GM19351 (cell line): ENCODE measurements around the gene ZNF445.
"Not testable (repeated sequence)": the region's sequence is repeated elsewhere in the genome, so short reads cannot be mapped to it uniquely, and the experiment has no call there.

Source experiments
- ATAC-seq: cut with Tn5 transposase; IDR thresholded peaks from one replicate; pipeline ENCODE4 v1.9.1; 2021; ENCODE audit warnings: mild to moderate bottlenecking, moderate library complexity; ENCODE audit not compliant: unreplicated experiment

Gene ZNF445

DNA sequence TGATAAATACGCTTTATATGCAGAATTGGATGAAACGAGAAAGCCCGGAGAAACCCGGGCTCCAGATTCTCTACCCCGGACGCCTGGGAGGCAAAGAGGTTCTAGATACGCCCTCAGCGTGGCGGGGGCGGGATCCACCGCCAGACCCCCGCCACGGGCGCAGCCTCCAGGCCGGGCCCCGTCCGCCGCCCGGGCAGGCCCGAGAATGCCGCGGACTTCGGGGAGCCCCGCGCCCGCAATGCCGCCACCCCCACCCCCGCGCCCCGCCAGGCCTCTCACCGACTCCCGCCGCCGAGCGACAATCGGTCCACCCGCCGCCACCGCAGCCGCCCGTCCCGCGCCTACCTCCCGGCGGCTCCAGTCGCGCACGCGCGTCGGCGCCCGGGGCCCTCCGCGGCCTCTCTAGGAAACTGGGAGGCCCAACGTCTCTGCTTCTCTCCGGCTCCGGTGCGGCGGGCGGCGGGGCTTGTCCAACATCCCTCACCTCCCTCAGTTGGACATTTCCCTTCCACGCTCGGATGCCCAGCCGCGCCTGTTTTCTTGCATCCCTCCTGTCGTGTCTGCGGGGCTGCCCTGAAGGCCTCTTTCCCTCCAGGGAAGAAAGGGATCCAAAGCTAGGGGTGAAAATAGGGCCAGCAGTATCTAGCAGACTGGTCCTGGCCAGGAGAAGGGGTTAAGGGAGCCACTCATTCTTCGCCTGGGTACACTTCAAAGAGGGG is at the start of gene ZNF445:
ZNF445 (minus strand) TSS at position 359 of the 719 bp plus-strand sequence. CDS start 22,121 bp downstream, outside the sequence.
- ATAC-seq: peak; percentile 84

DNA sequence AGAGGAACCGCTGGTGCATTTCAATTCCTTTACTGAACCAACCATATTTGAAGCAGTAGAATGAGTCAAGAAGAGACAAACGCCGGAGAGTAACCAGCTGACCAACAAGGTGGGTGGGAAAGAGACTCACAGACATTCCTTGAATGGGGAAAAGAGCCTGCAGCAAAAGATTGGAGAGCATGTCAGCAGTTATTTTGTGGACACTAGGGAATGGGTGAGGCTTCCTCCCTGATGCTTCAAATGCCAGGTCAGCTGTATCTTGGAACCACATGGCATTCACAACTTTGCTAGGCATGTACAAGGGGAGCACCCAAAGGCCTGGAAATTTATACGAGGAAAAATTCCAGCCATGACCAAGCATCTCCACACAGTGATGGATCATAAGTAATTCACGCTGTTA is 47.6 kb upstream of the ZNF445 start:
- no peak for ATAC-seq

DNA sequence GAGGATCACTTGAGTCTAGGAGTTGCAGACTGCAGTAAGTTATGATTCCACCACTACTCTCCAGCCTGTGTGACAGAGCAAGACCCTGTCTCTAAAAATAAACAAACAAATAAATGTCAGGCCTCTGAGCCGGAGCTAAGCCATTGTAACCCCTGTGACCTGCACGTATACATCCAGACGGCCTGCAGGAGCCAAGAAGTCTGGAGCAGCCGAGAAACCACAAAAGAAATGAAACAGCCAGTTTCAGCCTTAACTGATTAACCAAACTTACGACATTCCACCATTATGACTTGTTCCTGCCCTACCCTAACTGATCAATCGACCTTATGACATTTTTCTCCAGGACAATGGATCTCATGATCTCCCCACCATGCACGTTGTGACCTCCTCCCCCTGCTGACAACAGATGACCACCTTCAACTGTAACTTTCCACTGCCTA is 45.0 kb upstream of the ZNF445 start:
- no peak for ATAC-seq

DNA sequence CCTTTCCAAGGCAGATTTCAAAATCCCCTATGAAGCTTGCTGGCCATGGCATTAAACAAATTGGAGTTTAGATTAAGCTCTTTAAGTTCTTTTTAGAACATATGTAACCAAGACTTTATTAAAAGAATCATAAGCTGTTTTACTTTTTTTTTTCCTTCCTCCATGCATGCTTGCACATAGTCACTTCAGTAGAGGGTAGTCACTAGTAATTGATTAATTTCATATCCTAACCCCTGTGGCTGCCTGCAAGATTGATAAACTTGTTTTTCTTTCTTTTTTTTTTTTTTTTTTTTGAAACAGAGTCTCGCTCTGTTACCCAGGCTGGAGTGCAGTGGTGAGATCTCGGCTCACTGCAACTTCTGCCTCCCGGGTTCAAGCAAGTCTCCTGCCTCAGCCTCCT is 44.3 kb upstream of the ZNF445 start:
- no peak for ATAC-seq

DNA sequence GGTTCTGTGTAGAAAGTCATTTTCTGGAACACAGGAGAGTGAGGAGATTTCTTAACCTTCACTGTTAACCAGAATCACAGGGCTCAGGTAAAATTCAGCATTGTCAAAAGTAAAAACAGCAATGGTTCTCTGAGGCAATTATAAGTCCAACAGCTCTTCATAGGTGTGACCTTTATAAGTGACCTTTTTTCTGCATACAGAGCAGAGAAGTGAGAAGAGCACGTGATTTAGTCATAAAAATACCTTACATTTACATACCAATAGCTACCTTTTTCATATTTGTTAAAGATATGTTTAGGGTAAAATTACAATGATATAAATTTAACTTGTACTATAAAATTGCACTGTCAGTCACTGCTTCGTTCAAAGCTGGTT is 41.3 kb upstream of the ZNF445 start:
- no peak for ATAC-seq

DNA sequence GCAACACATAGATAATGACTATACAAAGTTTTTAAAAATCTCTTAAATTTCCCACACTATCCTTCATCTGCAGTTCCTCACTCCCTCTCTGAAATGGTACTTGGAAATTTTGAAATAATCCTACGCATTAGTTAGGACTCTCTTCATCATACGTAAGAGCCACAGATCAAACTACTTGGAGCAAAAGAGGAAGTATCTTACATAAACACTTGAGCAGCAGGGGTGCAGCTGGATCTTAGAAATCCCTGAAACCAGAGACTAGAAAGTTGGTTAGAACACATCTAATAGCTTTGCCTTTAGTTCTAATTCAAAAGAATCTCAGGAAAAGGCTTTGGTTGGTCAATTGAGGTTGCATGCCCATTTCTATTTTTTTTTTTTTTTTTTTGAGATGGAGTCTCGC is 38.8 kb upstream of the ZNF445 start:
- no peak for ATAC-seq

DNA sequence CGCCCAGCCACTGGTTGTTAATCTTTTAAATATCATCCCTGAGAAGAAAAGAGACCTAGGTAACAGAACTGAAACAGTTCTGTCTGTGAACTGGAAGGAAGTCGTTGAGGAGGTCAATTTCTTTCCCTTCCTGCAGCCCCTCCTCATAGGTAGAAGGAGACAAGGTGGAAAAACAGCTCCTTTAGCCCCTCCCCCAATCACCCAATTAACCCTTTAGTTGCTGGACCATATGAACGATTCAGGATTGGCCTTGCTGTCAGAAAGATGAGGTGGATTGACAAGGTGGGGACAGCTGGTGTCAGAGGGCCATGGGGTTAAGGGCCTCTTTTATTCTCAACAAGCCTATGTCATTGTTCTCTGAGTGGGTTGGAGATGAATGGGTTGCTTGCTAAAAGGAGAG is 36.0 kb upstream of the ZNF445 start:
- ATAC-seq: no peak

DNA sequence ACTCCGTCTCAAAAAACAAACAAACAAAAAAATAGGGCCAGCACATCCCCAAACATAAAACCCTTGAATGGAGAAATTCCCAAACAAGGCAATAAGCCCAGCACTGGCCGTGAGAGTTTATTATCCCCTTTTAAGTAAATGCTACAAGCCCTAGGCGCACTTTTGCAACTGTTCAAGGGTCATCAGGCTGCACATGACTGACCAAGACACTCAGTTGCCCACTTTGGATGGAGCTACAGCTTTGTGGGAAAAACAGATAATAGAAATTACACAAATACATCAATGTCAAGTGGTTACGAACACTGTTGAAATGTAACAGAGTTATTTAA is 33.7 kb upstream of the ZNF445 start:
- no peak for ATAC-seq

DNA sequence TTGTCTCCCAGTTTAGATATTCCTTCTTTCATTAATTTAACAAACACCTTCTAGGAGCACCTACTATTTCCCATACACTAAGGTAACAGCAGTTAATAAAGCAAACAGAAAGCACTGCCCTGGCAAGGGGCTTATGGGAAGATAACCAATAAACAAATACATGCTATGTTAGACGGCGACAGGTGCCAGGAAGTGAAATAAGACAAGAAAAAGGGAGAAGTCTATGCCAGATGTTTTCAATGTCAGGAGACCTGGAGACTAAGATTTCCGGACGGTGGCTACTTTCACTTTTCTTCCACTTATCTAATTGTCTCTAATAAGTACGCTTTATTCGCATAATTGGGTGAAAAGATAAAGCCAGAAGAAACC is 32.5 kb upstream of the ZNF445 start:
- peak; percentile 45 for ATAC-seq

DNA sequence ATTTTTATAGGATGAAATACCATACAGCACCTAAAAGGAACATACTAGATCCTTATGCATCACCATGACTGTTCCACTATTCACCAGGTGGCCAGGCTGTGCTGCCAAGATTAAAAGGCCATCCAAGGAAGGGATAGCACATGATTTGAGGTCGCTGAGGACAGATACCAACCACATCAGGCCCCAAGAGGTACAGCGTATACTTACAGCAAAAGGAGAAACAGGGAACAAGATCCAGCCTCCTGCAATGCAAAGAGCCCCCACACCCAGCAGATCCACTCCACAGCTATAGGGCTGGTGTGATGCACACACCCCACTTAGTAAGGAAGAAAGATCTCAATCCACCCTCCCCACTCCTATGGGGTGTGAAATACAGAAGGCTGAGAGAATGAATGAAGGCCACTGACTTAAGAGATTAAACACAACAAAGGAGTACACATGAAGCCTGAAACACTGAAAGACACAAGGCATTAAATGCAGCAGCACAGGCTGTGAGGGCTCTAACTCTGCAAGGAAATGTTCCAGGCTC is 32.0 kb upstream of the ZNF445 start:
- no peak for ATAC-seq

DNA sequence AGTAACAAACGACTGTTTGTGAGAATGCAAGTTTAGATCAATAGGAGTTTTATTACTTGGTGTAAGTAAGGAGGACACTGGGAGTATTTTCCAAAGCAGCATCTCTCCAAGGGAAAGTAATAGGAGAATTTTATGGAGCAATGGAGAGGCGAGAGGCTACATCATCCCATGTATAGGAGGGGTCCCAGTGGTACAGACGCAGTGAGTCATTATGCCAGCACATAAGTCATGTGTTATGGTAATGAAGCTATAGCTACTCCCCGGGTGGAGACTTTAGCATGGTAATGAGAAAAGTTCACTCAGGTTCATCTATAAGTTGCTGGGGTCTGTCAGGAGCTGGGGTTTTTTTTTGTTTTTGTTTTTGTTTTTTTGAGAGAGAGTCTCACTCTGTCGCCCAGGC is 29.5 kb upstream of the ZNF445 start:
- no peak for ATAC-seq

DNA sequence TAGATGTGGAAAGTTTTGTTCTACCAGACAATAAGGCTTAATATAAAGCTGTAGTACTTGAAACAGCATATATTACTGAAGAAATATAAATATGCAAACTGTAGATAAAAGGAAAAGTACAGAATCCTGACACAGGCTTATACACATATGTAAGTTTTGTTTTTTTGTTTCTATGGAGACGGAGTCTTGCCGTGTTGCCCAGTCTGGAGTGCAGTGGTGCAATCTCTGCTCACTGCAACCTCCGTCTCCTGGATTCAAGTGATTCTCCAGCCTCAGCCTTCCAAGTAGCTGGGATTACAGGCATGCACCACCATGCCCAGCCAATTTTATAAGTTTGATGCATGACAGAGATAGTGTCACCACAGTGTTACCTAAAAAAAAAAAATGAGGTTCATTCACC is 29.1 kb upstream of the ZNF445 start:
- ATAC-seq: no peak

DNA sequence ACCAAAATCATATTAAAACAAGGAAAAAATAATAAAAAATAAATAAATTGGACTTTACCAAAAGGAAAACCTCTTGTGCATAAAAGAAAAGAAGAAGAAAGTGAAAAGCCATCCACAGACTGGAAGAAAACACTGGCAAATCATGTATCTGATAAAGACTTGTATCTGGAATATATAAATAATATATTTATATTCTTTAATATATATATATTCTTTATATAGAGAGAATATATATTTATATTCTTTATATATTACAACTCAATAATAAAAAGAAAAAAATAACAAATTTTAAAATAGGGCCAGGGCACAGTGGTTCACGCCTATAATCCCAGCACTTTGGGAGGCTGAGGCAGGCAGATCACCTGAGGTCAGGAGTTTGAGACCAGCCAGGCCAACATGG is 27.1 kb upstream of the ZNF445 start:
- no peak for ATAC-seq

DNA sequence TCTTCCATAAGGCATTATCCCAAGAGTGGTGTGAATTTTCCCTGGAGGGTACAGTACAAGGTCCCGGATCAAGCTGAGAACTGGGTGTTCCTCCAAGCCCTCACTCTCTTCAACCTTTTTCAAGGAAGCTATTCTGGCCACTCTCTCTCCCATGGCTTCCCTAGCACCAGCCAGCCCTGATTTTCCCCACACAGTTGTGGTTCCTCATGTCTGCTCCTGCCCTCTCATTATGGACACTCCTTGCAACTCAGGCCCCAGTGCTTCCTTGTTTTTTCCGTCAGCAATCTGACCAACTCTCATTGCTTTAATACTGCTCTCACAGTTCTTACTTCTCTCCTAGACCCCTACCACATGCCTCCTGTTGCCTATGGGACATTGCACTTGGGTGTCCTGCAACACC is 25.7 kb upstream of the ZNF445 start:
- ATAC-seq: not testable (repeated sequence)

DNA sequence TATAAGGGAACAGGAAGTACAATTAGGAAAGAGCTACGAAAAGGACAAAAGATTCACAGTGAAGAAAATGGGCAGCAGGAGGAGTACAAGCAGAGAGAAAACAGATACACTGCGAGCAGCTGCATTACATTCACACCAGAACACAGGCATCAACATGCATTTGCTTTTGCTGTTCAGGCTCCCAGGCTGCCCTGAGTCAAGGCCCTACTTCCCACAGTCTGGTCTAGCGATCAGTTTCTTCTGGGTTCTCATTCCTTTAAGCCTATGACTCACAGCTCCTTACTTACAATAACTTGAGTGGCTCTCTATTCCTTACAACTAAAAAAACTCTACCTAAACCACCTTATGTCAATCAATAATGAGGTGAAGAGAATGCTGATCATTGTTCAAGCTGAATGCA is 24.5 kb upstream of the ZNF445 start:
- ATAC-seq: no peak

DNA sequence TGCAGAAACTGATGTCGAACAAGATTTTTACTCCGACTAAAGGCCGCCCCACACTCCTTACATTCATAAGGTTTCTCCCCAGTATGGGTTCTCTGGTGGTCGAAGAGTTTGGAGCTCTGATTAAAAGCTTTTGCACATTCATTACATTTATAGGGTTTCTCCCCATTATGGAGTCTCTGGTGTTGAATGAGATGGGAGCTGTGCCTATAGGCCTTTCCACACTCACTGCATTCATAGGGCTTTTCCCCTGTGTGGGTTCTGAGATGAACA is 22.4 kb upstream of the ZNF445 start:
- ATAC-seq: not testable (repeated sequence)

DNA sequence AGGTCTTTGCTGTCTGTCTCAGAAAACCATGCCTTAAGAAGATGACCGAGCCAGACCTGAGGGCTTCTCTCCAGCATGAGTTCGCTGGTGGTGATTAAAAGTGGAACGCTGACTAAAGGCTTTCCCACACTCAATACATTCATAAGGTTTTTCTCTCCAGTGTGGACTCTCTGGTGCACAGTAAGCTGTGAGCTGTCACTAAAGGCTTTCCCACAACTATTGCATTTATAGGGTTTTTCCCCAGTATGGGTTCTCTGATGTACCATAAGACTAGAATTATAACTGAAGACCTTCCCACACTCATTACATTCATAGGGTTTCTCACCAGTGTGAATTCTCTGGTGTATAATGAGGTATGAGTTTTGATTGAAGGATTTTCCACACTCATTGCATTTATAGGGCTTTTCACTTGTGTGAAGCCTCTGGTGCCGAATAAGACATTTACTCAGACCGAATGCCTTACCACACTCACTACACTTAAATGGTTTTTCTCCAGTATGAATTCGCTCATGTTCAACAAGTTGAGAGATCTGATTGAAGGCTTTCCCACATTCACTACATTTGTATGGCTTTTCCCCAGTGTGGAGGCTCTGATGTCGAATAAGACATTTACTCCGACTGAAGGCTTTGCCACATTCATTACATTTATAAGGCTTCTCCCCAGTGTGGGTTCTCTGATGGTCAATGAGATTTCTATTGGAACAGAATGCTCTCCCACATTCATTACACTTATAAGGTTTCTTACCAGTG is 21.9 kb upstream of the ZNF445 start:
- no peak for ATAC-seq

DNA sequence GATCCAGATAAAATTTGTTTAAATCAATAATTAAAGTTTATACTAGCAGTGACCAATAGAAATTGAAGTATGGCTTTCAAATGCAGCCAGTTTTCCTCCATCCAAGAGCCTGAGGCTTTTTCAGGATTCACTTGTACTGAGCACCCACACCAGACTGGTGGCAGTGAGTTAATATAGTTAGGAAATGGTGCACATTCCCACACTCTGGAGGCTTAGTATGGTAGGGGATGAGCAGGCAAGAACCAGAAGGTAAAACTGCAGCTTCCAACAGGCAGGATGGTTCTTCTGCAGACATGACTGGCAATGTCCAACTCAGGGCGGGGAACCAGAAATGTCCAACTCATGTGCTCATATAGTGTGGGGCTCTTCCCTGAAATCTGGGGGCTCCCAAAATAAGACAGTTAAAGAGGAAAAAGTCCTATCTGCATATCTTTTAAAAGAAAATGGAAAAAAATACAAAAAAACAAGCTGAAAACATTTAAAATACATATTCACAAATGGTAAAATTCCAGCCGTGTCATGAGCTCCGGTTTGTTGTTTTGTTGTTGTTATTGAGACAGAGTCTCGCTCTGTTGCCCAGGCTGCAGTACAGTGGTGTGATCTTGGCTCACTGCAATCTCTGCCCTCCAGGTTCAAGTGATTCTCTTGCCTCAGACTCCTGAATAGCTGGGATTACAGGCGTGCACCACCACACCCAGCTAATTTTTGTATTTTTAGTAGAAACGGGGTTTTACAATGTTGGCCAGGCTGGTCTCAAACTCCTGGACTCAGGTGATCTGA is 18.4 kb upstream of the ZNF445 start:
- ATAC-seq: no peak

DNA sequence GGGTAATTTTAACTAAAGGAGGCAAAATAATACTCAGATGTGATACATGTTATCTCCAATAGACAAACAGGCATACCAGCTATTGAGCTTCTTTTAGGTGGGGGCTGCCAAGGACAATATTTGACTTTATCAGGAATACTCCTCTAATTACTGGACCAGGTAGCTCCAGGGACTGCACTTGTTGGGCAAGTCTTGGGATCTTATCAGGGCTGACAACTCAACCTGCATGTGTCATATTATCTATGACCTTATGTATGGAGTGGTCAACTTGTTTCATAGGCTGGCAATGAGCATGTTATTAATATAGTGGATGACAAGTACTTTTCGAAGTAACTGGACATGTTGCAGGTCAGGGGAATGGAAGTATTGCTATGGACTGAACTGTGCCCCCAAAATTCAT is 15.0 kb upstream of the ZNF445 start:
- ATAC-seq: no peak

DNA sequence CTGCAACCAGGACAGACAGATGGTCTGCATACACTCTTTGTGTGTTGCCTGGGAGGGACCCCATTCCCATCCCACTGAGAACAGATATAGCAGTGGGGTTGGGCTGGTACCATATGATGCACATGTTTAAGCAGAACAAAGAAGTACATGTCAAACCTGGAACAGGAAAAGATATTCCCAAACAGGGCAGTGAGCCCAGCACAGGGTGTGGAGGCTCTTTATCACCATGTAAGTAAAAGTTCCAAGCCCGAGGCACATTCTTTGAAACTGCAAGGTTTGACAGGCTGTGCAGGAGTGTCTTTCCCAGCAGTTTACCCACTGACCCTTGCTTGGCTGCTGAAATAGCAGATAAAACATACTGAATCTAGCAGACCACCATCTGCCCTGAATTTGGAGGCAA is 5.3 kb upstream of the ZNF445 start:
- ATAC-seq: no peak

DNA sequence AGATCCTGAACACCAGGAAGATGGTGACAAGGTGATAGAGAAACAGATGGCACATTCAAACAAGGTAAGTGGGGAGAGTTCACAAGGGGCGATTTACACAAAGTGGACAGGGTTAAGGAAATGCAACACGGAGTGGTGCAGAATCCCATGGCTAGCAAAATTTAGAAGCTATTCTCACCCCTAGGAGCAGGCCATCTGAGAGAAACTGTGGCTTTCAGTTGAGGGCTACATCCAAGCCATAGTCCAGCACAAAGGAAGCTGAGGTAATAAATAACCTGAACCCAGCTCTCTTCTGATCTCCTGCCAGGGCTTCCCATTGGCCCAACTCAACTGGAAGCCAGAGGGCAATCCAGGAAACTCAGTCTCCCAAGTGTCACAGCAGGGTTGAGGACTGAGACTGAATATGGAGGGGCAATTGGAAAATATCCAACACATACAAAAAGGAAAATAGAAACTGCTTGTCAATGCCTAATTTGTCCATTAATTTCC is 1.2 kb upstream of the ZNF445 start:
- ATAC-seq: no peak

DNA sequence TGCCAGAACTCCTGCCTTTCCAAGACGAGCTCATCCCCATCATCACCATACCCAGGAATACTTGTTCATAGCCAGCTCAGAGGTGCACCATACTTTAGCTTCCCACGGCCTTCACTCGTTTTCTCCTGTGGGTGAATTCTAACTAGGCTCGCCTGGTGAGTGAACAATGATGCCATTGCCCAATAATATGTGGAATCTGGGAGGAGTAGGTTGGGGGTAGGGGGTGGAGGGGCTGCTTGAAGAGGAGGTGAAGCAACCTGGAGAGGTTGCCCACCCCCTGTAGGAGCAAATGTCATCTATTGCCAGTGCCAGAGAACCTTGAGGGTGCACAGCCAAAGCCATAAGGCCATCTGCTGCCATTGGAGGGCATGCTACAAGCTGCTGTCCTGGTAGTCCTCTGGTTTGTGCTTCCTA is 592 bp upstream of the ZNF445 start:
- no peak for ATAC-seq
